Measurements from ENCODE around the gene ZNF222. TPM values are rescaled to one million over a fixed set of nuclear protein-coding genes. Genes with fewer than 3 reads are reported as not detected.
A peak's percentile ranks its signal among the peaks of the same experiment; 100 is the strongest.

Gene ZNF222
- total RNA-seq, result 1.7 TPM

GRCh38 chr19:44025217-44025936 is at the start of gene ZNF222:
Gene ZNF222 (plus strand): TSS chr19:44025379. CDS start chr19:44025437, 58 bp downstream.
- H3K36me3 ChIP-seq, result peaks cover 0 to 36% of the 10 kb centered on the region in 2 donors
- peaks cover 13% of the 10 kb centered on the region for H3K4me1 ChIP-seq
- no peaks in the 10 kb centered on the region for H3K27me3 ChIP-seq
- no peak for TF ChIP-seq POLR2A (IDR thresholded peaks at IDR 0.05)
- TF ChIP-seq, protein P1, sequence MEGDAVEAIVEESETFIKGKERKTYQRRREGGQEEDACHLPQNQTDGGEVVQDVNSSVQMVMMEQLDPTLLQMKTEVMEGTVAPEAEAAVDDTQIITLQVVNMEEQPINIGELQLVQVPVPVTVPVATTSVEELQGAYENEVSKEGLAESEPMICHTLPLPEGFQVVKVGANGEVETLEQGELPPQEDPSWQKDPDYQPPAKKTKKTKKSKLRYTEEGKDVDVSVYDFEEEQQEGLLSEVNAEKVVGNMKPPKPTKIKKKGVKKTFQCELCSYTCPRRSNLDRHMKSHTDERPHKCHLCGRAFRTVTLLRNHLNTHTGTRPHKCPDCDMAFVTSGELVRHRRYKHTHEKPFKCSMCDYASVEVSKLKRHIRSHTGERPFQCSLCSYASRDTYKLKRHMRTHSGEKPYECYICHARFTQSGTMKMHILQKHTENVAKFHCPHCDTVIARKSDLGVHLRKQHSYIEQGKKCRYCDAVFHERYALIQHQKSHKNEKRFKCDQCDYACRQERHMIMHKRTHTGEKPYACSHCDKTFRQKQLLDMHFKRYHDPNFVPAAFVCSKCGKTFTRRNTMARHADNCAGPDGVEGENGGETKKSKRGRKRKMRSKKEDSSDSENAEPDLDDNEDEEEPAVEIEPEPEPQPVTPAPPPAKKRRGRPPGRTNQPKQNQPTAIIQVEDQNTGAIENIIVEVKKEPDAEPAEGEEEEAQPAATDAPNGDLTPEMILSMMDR (IDR thresholded peaks at IDR 0.05), result no peak
- peak; percentile 36 to 84 for TF ChIP-seq POLR2AphosphoS5 (IDR thresholded peaks at IDR 0.05; ENCODE audit: insufficient read depth in 1 of 2, low read depth in 1 of 2)
- peak within 1 kb of the TSS; percentile 71 to 76 for H3K4me3 ChIP-seq
- DNase-seq (ENCODE audit: extremely low spot score in 2 of 2), result no peak
- no peak within 1 kb of the TSS for H3K27ac ChIP-seq
- intact Hi-C loops (cut with DNase I), result no loop called here
- H3K9me3 ChIP-seq, result peaks cover 15% of the 10 kb centered on the region

DNA sequence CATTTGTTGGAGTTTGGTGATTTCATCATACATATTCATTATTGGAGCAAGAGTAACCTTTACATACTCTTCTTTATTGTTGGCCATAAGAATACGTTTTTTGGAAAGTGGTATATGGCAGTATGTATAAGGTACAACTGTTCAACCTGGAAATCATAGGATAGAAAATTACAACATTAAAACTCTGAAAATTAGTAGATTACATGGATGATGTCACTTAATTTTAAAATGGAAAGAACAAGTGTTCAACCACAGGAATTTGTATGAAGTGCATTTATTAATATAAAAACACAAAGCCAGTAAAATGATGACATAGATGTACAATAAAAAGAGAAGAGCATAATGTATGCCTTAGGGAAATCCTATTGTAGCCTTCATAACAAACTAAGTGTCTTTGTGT is 48.4 kb upstream of the ZNF222 start:
- TF ChIP-seq, protein P1 (IDR thresholded peaks at IDR 0.05), result no peak
- no peak for TF ChIP-seq POLR2AphosphoS5 (IDR thresholded peaks at IDR 0.05; ENCODE audit: insufficient read depth in 1 of 2, low read depth in 1 of 2)
- TF ChIP-seq POLR2A (IDR thresholded peaks at IDR 0.05), result no peak
- Histone ChIP-seq H3K27me3 (no peaks in the 10 kb centered on the region), H3K4me1 (no peaks in the 10 kb centered on the region), H3K9me3 (peaks cover 46% of the 10 kb centered on the region), H3K4me3 (no peak overlapping the region), H3K36me3 (peaks cover 0 to 4% of the 10 kb centered on the region in 2 donors), H3K27ac (no peak overlapping the region)
- intact Hi-C loops (cut with DNase I), result no loop called here
- DNase-seq (ENCODE audit: extremely low spot score in 2 of 2), result no peak

- Histone ChIP-seq H3K27ac (no peak overlapping the region), H3K36me3 (peaks cover 0 to 20% of the 10 kb centered on the region in 2 donors), H3K27me3 (no peaks in the 10 kb centered on the region), H3K4me3 (peak overlapping the region; percentile 69 to 74), H3K4me1 (peaks cover 8% of the 10 kb centered on the region), H3K9me3 (no peaks in the 10 kb centered on the region)
- intact Hi-C loops (cut with DNase I), result no loop called here
- TF ChIP-seq POLR2AphosphoS5 (IDR thresholded peaks at IDR 0.05; ENCODE audit: insufficient read depth in 1 of 2, low read depth in 1 of 2), result no peak
- TF ChIP-seq, protein P1 (IDR thresholded peaks at IDR 0.05), result no peak
- no peak for TF ChIP-seq POLR2A (IDR thresholded peaks at IDR 0.05)
- no peak for DNase-seq (ENCODE audit: extremely low spot score in 2 of 2)
Observed at GRCh38 chr19:43983544-43983911, 41.7 kb upstream of the ZNF222 start.

DNA sequence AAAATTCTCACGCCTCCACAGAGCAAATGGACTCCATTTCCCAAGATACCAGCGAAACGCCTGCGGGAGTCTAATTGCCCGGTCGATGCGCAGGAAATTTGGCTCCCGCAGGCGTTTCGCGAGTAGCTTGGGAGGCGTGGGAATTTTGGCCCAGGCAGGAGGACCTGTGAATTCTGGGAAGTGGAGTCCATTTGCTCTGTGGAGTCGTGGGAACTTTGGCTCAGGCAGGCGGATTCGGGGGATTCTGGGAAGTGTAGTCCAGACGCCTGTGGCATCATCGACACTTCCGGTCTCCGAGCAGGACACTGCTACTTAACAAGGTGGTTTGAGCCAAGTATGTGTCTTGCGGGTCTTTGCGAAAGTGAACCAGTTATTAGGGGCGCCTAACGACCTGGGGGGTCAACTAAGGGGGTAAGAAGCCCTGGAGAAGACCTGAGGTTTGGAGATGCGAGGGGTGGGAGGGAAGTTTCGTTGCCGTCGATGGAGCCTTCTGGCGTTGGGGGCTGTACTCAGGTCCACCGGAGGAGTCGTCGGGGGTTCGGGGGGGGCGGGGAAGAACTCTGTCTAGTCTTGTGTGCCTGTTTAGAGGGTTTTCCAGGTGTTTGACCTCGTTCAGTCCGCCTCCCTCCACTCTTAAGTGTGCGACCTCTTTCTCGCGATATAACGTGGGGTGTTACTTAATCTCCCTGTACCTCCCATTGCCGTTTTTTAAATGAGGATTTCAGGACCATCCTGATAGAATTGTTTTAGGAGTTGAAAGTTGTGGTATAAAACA is 41.1 kb upstream of the ZNF222 start, which contains the start of gene ZNF155:
Gene ZNF155 (plus strand): TSS at position 277 of the 775 bp plus-strand sequence. CDS start 4,356 bp downstream, outside the sequence.
- H3K27ac ChIP-seq, result peak within 1 kb of the TSS; percentile 46
- H3K36me3 ChIP-seq, result peaks cover 0 to 26% of the 10 kb centered on the region in 2 donors
- peak within 1 kb of the TSS; percentile 69 to 74 for H3K4me3 ChIP-seq
- TF ChIP-seq POLR2AphosphoS5 (IDR thresholded peaks at IDR 0.05; ENCODE audit: insufficient read depth in 1 of 2, low read depth in 1 of 2) (peak; percentile 56 to 93), POLR2A (IDR thresholded peaks at IDR 0.05) (no peak)
- intact Hi-C loops (cut with DNase I), result no loop called here
- no peaks in the 10 kb centered on the region for H3K27me3 ChIP-seq
- no peaks in the 10 kb centered on the region for H3K9me3 ChIP-seq
- DNase-seq (ENCODE audit: extremely low spot score in 2 of 2), result peak in 1 of 2 donors; percentile 92
- H3K4me1 ChIP-seq, result peaks cover 8% of the 10 kb centered on the region

GRCh38 chr19:43984687-43985000 is 40.5 kb upstream of the ZNF222 start:
- intact Hi-C loops (cut with DNase I), result no loop called here
- H3K4me3 ChIP-seq, result peak overlapping the region; percentile 69 to 74
- DNase-seq (ENCODE audit: extremely low spot score in 2 of 2), result no peak
- no peak for TF ChIP-seq POLR2AphosphoS5 (IDR thresholded peaks at IDR 0.05; ENCODE audit: insufficient read depth in 1 of 2, low read depth in 1 of 2)
- TF ChIP-seq, protein P1 (IDR thresholded peaks at IDR 0.05), result no peak
- TF ChIP-seq POLR2A (IDR thresholded peaks at IDR 0.05), result no peak
- peaks cover 8% of the 10 kb centered on the region for H3K4me1 ChIP-seq
- no peaks in the 10 kb centered on the region for H3K27me3 ChIP-seq
- no peaks in the 10 kb centered on the region for H3K9me3 ChIP-seq
- peak overlapping the region; percentile 46 for H3K27ac ChIP-seq
- H3K36me3 ChIP-seq, result peaks cover 0 to 31% of the 10 kb centered on the region in 2 donors

Data from vagina (tissue), 2 donors.